HG03378 (cell line): ENCODE measurements around the gene ZFP3.
"Not testable (repeated sequence)": the region's sequence is repeated elsewhere in the genome, so short reads cannot be mapped to it uniquely, and the experiment has no call there.

Experiments
- ATAC-seq: cut with Tn5 transposase; IDR thresholded peaks from one replicate; pipeline ENCODE4 v1.9.1; 2021; ENCODE audit warnings: mild to moderate bottlenecking, moderate library complexity; ENCODE audit not compliant: unreplicated experiment

The ZFP3 gene

DNA sequence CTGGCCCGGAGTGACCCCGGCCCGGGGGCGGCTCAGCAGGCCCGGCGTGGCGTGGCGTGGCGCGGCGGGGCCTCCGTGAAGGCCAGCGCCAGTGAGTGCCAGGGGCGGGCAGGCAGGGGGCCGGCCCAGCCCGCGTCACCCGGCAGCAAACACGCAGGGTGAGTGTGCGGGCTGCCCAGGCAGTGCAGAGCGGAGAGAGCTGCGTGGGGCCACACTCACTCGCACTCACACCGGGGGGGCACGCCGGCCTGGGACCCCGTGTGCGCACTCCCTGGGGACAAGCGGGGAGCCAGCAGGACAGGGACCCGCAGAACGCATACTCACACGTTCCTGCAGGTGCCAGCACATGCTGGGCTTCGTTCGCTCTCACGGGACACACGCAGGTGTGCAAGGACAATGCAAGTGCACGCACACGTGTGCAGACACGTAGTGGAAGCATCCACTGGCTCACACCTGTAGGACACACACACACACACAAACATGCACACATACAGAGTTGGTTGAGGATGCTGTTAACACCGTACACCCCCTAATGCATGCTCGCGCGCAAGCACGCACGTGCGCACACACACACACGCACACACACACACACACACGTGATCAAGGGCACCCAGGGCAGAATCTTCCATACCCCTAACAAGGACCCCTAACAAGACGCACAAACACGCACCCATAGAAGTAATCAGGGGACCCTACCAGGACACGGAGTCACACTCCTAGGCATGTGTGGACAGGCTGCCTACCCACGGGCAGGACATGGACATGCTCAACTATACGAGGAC is 45.3 kb downstream of the ZFP3 start:
- ATAC-seq = no peak

DNA sequence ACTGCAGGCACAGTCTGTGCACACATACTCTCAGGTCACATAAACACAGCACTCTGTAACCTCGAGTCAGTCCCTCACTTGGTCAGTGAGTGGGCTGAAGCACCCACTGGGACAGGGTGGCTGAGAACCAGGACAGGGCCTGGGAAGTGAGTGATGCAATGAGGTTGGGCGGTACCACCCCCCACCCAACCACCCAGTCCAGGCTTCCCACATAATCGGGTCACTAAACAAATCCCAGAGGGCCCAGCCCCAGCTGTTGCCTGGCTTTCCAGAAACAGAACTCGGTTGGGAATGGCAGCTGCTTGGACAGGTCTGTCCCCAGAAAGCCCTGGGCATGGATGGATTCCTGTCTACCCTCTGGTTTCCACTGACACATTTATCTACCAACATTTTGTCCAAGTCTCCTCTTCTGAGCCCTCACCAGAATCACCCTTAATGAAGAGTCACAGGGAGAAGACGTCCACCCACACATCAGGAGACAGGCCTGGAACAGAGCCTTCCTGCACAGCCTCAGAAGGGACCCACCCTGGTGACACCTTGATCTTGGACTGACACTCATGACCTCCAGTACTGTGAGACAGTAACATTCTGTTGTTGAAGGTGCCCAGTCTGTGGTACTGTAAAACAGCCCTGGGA is 46.0 kb downstream of the ZFP3 start:
- not testable (repeated sequence) for ATAC-seq

GRCh38 chr17:5124896-5125295 is 46.6 kb downstream of the ZFP3 start:
- ATAC-seq = not testable (repeated sequence)

- no peak for ATAC-seq
Measured at GRCh38 chr17:5126719-5127488, 48.6 kb downstream of the ZFP3 start.

GRCh38 chr17:5127910-5128309 is 49.6 kb downstream of the ZFP3 start:
- ATAC-seq = no peak

DNA sequence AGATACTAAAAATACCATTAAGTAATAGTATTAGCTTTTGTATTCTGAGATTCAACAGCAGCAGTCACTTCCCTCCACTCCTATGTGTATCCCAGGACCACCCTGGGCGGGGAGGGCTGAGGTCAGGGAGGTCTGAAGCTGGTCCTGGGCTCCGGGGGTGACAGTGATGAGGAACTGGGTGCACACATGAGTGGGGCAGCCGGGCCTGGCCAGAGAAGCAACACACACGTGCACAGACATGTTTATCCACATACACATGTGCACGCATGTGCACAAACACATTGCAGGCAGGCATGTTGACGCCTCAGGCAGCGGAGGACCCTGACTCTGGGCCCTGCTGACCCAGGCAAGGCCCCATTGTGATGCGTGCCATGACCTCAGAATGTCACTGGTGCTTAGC is 50.1 kb downstream of the ZFP3 start:
- not testable (repeated sequence) for ATAC-seq

- no peak for ATAC-seq
Measured at GRCh38 chr17:5128905-5129535, 50.8 kb downstream of the ZFP3 start.

DNA sequence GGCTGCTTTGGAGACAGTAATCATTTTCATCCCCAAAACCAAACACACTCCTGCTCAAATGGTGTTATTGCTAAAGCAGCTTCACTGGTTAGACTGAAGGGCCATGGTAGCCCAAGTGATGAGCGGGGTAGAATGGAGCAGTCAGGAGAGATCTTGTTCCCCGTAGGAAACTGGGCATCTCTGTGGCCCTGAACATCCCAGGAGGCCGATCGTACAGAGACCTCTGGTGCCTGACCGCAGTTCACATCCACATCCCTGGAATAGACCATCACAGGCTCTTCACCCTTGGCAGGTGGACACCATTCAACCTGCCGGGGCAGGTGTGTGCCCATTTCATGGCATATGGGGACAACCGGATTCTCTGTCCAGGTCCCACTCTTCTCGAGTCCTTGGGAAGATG is 51.5 kb downstream of the ZFP3 start:
- not testable (repeated sequence) for ATAC-seq

- not testable (repeated sequence) for ATAC-seq
Measured at GRCh38 chr17:5130261-5130660, 52.0 kb downstream of the ZFP3 start.

DNA sequence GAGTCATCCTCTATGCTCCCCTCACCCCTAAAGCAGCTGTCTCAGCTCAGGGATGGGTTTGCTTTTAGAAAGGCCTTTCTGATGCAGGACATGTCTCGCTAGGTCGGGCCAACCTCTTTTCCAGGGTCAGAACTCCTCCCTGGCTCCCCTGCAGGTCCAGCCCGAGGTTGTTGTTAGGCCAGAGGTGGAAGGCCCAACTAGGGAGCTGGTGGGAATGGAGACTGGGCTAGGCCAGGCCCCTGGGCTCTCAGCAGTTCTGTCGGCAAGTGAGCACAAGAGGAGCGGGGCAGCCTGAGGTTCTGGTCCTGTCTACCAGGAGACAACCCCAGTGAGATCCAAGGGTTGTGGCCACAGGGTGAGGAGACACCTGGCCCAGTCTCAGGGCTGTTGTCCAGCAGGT is 52.4 kb downstream of the ZFP3 start:
- ATAC-seq = not testable (repeated sequence)

- no peak for ATAC-seq
Measured at GRCh38 chr17:5131146-5131715, 53.0 kb downstream of the ZFP3 start.

DNA sequence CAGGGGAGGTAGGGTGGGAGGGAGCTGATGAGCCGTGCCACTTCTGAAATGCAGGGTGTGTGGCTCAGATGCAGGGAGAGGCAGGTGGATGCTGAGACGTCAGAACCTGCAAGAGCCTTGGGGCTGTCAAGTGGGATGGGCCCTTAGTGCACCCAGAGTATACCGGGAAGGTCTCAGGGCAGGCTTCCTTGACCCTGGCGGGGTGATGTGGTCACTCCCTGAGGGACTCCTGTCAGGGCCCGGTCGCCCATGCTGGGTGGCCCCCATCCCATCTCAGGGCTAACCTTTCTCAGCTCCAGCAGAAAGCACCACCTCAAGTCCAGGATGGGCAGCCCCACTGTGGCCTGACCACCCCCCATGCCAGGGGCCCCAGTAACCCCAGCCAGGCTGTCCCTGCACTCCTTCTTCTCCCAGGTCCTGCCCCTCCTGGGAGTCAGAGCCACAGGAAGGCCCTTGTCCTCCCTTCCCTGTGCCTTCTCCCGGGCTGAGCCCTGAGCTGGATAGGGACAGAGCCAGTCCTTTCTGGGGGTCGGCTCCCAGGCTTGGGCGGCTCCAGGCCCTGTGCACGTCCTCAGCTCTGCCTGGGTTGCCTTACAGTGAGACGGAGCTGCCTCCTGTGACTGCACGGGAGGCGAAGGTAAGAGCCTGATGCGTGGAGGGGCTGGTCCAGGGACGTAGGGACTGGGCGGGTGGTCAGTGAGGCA is 53.7 kb downstream of the ZFP3 start:
- not testable (repeated sequence) for ATAC-seq

- not testable (repeated sequence) for ATAC-seq
Measured at GRCh38 chr17:5132503-5133225, 54.4 kb downstream of the ZFP3 start.

DNA sequence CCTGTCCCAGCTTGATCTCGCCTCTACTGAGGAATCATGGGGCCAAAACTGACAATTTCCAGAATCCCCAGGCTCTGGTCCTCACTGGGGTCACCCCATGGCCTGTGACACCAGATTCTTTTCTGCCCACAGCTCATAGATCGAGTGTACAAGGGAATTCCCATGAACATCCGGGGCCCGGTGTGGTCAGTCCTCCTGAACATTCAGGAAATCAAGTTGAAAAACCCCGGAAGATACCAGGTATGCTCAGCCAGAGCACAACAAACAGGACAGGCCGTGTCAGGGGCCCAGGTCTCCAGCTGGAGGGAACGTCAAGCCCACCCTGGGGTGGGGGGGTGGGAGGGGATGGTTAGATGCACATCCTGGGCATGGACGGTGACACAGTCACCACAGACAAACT is 55.0 kb downstream of the ZFP3 start:
- ATAC-seq = no peak

DNA sequence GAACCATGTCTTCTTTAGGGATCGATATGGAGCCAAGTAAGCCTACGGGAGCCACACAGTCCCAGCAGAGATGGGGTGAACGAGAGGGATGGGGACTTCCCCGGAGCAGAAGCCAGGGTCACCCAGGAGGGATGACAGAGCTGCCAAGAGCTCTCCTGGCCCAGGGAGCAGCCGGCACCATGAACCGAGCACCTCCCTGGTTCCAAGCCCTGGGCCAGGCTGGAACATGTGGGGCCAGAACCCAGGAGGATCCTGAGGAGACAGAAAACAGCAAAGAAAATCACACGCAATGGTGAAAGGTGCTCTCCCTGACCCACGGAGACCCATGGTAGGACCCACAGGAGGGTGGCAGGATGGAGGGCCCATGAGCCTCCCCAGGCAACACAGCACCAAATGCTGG is 55.7 kb downstream of the ZFP3 start:
- not testable (repeated sequence) for ATAC-seq

- not testable (repeated sequence) for ATAC-seq
Measured at GRCh38 chr17:5134571-5134970, 56.3 kb downstream of the ZFP3 start.

DNA sequence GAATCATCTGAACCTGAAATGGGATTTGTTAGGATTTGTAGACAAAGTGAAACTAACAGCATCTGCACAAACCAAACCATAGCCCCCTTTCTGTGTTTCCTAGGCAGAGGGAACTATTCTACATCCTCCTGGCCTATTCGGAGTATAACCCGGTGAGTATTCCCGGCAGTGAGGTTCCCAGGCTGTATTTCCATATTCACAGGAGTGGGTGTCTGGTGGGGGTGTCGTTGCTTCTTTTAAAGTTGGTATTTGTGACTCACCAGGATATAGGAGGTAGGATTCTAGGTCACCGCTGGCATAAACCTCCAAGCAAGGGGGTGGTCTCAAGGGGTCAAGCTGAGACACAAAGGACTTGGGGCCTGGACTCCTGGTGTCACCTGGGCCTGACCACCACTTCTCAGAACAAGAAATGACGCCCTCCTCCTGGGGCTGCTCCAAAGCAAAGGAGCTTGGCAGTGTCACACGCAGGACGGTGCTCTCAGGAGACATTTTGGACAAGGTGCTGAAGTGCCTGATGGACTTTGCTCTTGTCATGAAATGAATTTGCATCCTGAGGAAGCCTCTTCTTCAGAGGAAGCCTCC is 57.0 kb downstream of the ZFP3 start:
- ATAC-seq = not testable (repeated sequence)

GRCh38 chr17:5135726-5136579 is 57.7 kb downstream of the ZFP3 start:
- ATAC-seq = no peak
